Measurements from ENCODE around the gene ZNF148. TPM values are rescaled to one million over a fixed set of nuclear protein-coding genes. Genes with fewer than 3 reads are reported as not detected.
"Not testable (repeated sequence)": the region's sequence is repeated elsewhere in the genome, so short reads cannot be mapped to it uniquely, and the experiment has no call there.

The ZNF148 gene
- total RNA-seq, 1 donor from 2014 or later: 47.5 TPM

DNA sequence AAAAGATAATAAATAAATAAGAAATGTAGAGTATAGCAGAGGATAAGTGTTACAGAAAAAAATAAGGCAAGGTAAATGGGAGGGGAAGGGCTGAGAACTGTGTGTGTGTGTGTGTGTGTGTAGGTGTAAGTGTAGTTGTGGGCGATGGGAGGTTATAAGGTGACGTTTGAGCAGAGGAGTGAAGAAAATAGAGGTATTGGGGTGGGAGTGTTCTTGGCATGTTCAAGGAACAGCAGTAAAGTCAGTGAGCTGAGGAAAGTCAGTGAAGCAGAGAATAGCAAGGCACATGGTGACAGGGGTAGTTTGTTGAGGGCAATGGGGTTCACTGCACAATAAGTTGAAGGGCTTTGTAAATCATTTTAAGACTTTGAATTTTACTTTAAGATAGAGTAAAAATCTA is 30.9 kb upstream of the ZNF148 start:
- no peak overlapping the region for H3K4me3 ChIP-seq
- intact Hi-C loops (cut with DNase I): no loop called here
- H3K4me1 ChIP-seq: no peaks in the 10 kb centered on the region
- no peaks in the 10 kb centered on the region for H3K27me3 ChIP-seq
- no peak for ATAC-seq
- H3K9me3 ChIP-seq: no peaks in the 10 kb centered on the region
- TF ChIP-seq, protein P1, sequence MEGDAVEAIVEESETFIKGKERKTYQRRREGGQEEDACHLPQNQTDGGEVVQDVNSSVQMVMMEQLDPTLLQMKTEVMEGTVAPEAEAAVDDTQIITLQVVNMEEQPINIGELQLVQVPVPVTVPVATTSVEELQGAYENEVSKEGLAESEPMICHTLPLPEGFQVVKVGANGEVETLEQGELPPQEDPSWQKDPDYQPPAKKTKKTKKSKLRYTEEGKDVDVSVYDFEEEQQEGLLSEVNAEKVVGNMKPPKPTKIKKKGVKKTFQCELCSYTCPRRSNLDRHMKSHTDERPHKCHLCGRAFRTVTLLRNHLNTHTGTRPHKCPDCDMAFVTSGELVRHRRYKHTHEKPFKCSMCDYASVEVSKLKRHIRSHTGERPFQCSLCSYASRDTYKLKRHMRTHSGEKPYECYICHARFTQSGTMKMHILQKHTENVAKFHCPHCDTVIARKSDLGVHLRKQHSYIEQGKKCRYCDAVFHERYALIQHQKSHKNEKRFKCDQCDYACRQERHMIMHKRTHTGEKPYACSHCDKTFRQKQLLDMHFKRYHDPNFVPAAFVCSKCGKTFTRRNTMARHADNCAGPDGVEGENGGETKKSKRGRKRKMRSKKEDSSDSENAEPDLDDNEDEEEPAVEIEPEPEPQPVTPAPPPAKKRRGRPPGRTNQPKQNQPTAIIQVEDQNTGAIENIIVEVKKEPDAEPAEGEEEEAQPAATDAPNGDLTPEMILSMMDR (IDR thresholded peaks at IDR 0.05): no peak
- H3K27ac ChIP-seq: no peak overlapping the region
- DNase-seq: no peak
- H3K36me3 ChIP-seq: no peaks in the 10 kb centered on the region

DNA sequence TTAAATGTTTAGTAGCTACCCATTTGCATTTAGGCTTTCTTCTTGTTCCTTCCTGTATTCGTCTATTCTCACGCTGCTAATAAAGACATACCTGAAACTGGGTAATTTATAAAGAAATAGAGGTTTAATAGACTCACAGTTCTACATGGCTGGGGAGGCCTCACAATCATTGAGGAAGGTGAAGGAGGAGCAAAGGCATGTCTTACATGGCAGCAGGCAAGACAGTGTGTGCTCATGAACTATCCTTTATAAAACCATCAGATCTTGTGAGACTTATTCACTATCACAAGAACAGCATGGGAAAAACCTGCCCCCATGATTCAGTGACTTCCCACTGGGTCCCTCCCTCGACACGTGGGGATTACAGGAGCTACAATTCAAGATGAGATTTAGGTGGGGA is 30.4 kb upstream of the ZNF148 start:
- H3K9me3 ChIP-seq; ATAC-seq; intact Hi-C loops (cut with DNase I); H3K27ac ChIP-seq; H3K4me3 ChIP-seq; H3K36me3 ChIP-seq; DNase-seq; H3K4me1 ChIP-seq; H3K27me3 ChIP-seq: not testable (repeated sequence)

DNA sequence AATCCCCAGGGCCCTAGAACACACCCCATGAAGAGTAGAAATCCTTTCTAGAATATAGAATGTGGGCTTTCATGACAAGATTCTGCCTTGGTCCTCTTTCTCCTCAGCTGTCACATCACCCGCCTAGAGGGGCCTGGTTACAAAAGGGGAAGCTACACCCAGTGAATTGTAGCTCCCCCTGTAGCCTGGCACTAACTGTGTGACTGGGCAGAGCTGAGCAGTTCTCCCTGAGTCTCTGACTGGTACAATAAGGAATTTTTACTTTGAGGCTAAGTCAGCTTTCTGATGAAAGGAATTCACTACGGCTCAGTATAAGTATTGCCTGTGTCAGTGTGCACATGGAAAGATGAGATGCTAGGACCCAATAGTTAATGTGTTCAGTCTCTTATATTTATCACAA is 28.7 kb upstream of the ZNF148 start:
- Histone ChIP-seq H3K27ac (no peak overlapping the region), H3K9me3 (no peaks in the 10 kb centered on the region), H3K36me3 (no peaks in the 10 kb centered on the region), H3K27me3 (no peaks in the 10 kb centered on the region), H3K4me1 (no peaks in the 10 kb centered on the region), H3K4me3 (no peak overlapping the region)
- TF ChIP-seq, protein P1 (IDR thresholded peaks at IDR 0.05): no peak
- no peak for ATAC-seq
- intact Hi-C loops (cut with DNase I): no loop called here
- no peak for DNase-seq

DNA sequence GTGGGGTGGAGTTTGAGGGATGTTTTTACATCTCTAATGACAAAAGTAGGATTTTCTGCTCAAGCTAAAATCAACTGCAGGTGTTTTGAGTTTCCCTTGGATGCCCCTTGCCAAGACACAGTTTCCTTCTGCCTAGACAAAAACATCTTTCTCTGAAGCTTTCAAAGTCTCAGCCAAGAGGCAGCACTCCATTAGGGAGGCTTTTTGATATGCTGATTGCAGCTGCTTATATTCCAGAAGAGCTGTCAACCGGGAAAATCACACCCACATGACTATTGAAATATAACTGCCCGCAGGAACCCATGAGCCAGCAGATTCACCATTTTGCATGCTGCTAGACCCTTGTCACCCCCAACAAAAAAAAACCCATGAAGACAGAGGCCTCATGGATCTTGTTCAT is 27.5 kb upstream of the ZNF148 start:
- no peak overlapping the region for H3K27ac ChIP-seq
- DNase-seq: no peak
- H3K36me3 ChIP-seq: no peaks in the 10 kb centered on the region
- no peaks in the 10 kb centered on the region for H3K27me3 ChIP-seq
- H3K9me3 ChIP-seq: no peaks in the 10 kb centered on the region
- intact Hi-C loops (cut with DNase I): no loop called here
- ATAC-seq: no peak
- no peak overlapping the region for H3K4me3 ChIP-seq
- H3K4me1 ChIP-seq: no peaks in the 10 kb centered on the region
- TF ChIP-seq, protein P1 (IDR thresholded peaks at IDR 0.05): no peak

DNA sequence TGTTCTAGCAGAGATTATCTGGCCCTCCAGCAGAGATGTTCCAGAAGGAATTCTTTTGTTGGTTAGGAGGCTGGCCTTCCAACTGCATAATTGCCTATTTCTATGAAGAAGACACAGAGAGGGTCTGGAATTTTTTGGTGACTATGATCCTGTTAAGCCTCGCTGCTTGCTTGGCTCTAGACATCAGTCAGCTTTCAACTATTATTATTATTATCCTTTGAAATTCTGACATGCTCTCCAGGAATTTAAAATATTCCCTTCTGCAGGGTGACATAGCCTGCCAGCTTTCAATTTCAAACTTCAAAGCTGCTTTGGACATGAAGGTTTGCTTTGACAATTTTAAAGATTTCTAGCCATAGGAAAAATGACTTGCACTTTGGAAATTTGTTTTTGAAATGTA is 26.3 kb upstream of the ZNF148 start:
- H3K4me1 ChIP-seq: no peaks in the 10 kb centered on the region
- H3K27ac ChIP-seq: no peak overlapping the region
- H3K27me3 ChIP-seq: no peaks in the 10 kb centered on the region
- TF ChIP-seq, protein P1 (IDR thresholded peaks at IDR 0.05): no peak
- no peak overlapping the region for H3K4me3 ChIP-seq
- DNase-seq: no peak
- no peaks in the 10 kb centered on the region for H3K9me3 ChIP-seq
- no peaks in the 10 kb centered on the region for H3K36me3 ChIP-seq
- intact Hi-C loops (cut with DNase I): no loop called here
- ATAC-seq: no peak

DNA sequence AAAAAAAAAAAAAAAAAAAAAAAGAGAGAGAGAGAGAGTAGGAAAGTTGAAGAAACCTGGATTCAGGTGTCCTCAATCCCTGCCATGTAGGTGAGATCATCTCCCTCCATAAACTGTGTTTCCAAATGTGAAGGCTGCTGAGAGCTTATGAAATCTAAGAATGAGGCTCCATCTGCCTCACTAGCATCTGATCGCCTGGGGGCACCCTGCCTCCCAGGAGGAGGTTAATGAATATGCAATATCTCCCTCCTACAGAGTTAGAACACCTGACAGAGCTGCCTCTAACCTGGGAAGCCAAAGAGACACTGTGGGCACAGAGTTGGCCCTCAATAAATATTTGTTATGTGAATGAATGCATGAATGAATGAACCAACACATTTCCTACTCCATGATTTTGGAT is 23.8 kb upstream of the ZNF148 start:
- TF ChIP-seq, protein P1 (IDR thresholded peaks at IDR 0.05): no peak
- no peak overlapping the region for H3K4me3 ChIP-seq
- H3K9me3 ChIP-seq: no peaks in the 10 kb centered on the region
- intact Hi-C loops (cut with DNase I): no loop called here
- H3K4me1 ChIP-seq: no peaks in the 10 kb centered on the region
- ATAC-seq (no peak), DNase-seq (no peak)
- no peaks in the 10 kb centered on the region for H3K36me3 ChIP-seq
- H3K27ac ChIP-seq: no peak overlapping the region
- no peaks in the 10 kb centered on the region for H3K27me3 ChIP-seq

Measured in upper lobe of right lung (tissue), 1 donor.